DMS53 treated with DMSO at 0.1 percent for 48 hours (cell line): ENCODE data around the gene ERFL.
A peak's percentile ranks its signal among the peaks of the same experiment; 100 is the strongest.
"Not testable (repeated sequence)": the region's sequence is repeated elsewhere in the genome, so short reads cannot be mapped to it uniquely, and the experiment has no call there.

Experiments used
- DNase-seq: peaks from one replicate; lab custom pipeline; 2025; ENCODE audit not compliant: unreplicated experiment; lab: John Stamatoyannopoulos, UW

The ERFL gene

GRCh38 chr19:41944336-41944735 is 16.1 kb upstream of the ERFL start:
- no peak for DNase-seq

- DNase-seq: no peak
Observed at GRCh38 chr19:41941410-41942202, 13.4 kb upstream of the ERFL start.

GRCh38 chr19:41940731-41941409 is 12.6 kb upstream of the ERFL start:
- DNase-seq: no peak

GRCh38 chr19:41939861-41940730 is 11.8 kb upstream of the ERFL start:
- DNase-seq: no peak

GRCh38 chr19:41939209-41939608 is 11.0 kb upstream of the ERFL start:
- not testable (repeated sequence) for DNase-seq

GRCh38 chr19:41937525-41938468 is 9.5 kb upstream of the ERFL start:
- DNase-seq: no peak

GRCh38 chr19:41936961-41937360 is 8.7 kb upstream of the ERFL start:
- no peak for DNase-seq

GRCh38 chr19:41936416-41936850 is 8.2 kb upstream of the ERFL start:
- DNase-seq: no peak

GRCh38 chr19:41935760-41936415 is 7.6 kb upstream of the ERFL start:
- DNase-seq: no peak

GRCh38 chr19:41934849-41935374 is 6.7 kb upstream of the ERFL start:
- peak; percentile 53 for DNase-seq

- no peak for DNase-seq
Observed at GRCh38 chr19:41933693-41934426, 5.6 kb upstream of the ERFL start.

GRCh38 chr19:41932720-41933332 is 4.6 kb upstream of the ERFL start:
- no peak for DNase-seq

- DNase-seq: no peak
Observed at GRCh38 chr19:41932259-41932719, 4.0 kb upstream of the ERFL start.

- no peak for DNase-seq
Observed at GRCh38 chr19:41930926-41931592, 2.8 kb upstream of the ERFL start.

- DNase-seq: no peak
Observed at GRCh38 chr19:41930322-41930722, 2.1 kb upstream of the ERFL start.

- no peak for DNase-seq
Observed at GRCh38 chr19:41929536-41930071, 1.4 kb upstream of the ERFL start.

- DNase-seq: peak; percentile 29
Observed at GRCh38 chr19:41928754-41929535, 696 bp upstream of the ERFL start.
